Measurements from ENCODE around the gene PFKP.
"Not testable (repeated sequence)": the region's sequence is repeated elsewhere in the genome, so short reads cannot be mapped to it uniquely, and the experiment has no call there.

The PFKP gene

GRCh38 chr10:3099291-3100092 lies 32.1 kb downstream of the PFKP start:
- DNase-seq: no peak

GRCh38 chr10:3100093-3100792 lies 32.9 kb downstream of the PFKP start:
- no peak for DNase-seq

- no peak for DNase-seq
Measured at GRCh38 chr10:3100856-3101640, 33.7 kb downstream of the PFKP start.

- no peak for DNase-seq
Measured at GRCh38 chr10:3102720-3103427, 35.5 kb downstream of the PFKP start.

- no peak for DNase-seq
Measured at GRCh38 chr10:3103646-3104045, 36.3 kb downstream of the PFKP start.

- peak; percentile 69 for DNase-seq
Measured at GRCh38 chr10:3104251-3104918, 37.0 kb downstream of the PFKP start.

GRCh38 chr10:3105166-3105565 lies 37.8 kb downstream of the PFKP start:
- no peak for DNase-seq

- no peak for DNase-seq
Measured at GRCh38 chr10:3105905-3106304, 38.6 kb downstream of the PFKP start.

GRCh38 chr10:3106328-3106727 lies 39.0 kb downstream of the PFKP start:
- not testable (repeated sequence) for DNase-seq

GRCh38 chr10:3106928-3107425 lies 39.6 kb downstream of the PFKP start:
- no peak for DNase-seq

- peak; percentile 80 for DNase-seq
Measured at GRCh38 chr10:3107426-3107961, 40.1 kb downstream of the PFKP start.

- peak; percentile 6 for DNase-seq
Measured at GRCh38 chr10:3108033-3108432, 40.7 kb downstream of the PFKP start.

- DNase-seq: no peak
Measured at GRCh38 chr10:3108575-3109105, 41.3 kb downstream of the PFKP start.

- DNase-seq: no peak
Measured at GRCh38 chr10:3109196-3109595, 41.8 kb downstream of the PFKP start.

- no peak for DNase-seq
Measured at GRCh38 chr10:3109633-3110032, 42.3 kb downstream of the PFKP start.

GRCh38 chr10:3110782-3111620 lies 43.7 kb downstream of the PFKP start:
- DNase-seq: no peak

- no peak for DNase-seq
Measured at GRCh38 chr10:3111621-3112163, 44.3 kb downstream of the PFKP start.

GRCh38 chr10:3113343-3113720 lies 46.0 kb downstream of the PFKP start:
- DNase-seq: no peak

- no peak for DNase-seq
Measured at GRCh38 chr10:3115685-3116084, 48.3 kb downstream of the PFKP start.

- DNase-seq: no peak
Measured at GRCh38 chr10:3116508-3117100, 49.3 kb downstream of the PFKP start.

Data from left hindlimb (tissue), 1 donor.